K562 (cell line): Measurements from ENCODE around the gene PYGO2. TPM values are rescaled to one million over a fixed set of nuclear protein-coding genes. Genes with fewer than 3 reads are reported as not detected.

Source experiments
- CBX2 ChIP-seq: fragments of 200-600 bp; sonication (generic); IDR thresholded peaks from one replicate; pipeline ENCODE4 v1.6.1; 2012; ENCODE audit warnings: mild to moderate bottlenecking, low read length, inconsistent platforms; ENCODE audit not compliant: insufficient read depth, poor library complexity, severe bottlenecking
- CREB1 ChIP-seq, 2 experiments: sonication (generic) in 1 of 2; formaldehyde crosslinking in 1 of 2; IDR thresholded peaks; 2 replicates each; pipeline versions ENCODE4 v1.6.1 to v1.8.0; 2012 to 2022; ENCODE audit warnings: inconsistent platforms in 1 of 2, mild to moderate bottlenecking in 1 of 2, missing genetic modification reagents in 1 of 2, moderate library complexity in 1 of 2
- CXXC5 ChIP-seq: fragments of 250-450 bp; sonication (Bioruptor Pico); IDR thresholded peaks from 2 replicates; pipeline ENCODE4 v1.8.0; 2022; ENCODE audit warnings: inconsistent platforms, mild to moderate bottlenecking, moderate library complexity
- FOXK1 ChIP-seq: sonication (generic); formaldehyde crosslinking; IDR thresholded peaks from 2 replicates; pipeline ENCODE4 v1.8.0; 2022; ENCODE audit warnings: missing genetic modification reagents, mild to moderate bottlenecking, borderline replicate concordance
- PCBP1 ChIP-seq: fragments of 200-400 bp; formaldehyde crosslinking; IDR thresholded peaks from 2 replicates; pipeline ENCODE4 v1.6.1; 2018; ENCODE audit warnings: mild to moderate bottlenecking, low read depth, low read length; ENCODE audit not compliant: poor library complexity, severe bottlenecking
- POLR2AphosphoS2 ChIP-seq: IDR thresholded peaks from 2 replicates; pipeline ENCODE4 v1.6.1; 2012; ENCODE audit warnings: low read length, improper control_type of control experiment
- POLR3A ChIP-seq: IDR thresholded peaks from 2 replicates; pipeline ENCODE4 v1.6.1; 2011; ENCODE audit warnings: borderline replicate concordance, mild to moderate bottlenecking, moderate library complexity; ENCODE audit not compliant: insufficient read length, insufficient read depth; ENCODE audit errors: extremely low read depth
- polyA plus RNA-seq, 8 experiments: library from polyadenylated mRNA; depleted of rRNA in 4 of 8; stranded (reverse) in 5 of 8; unstranded in 3 of 8; fragments of >200 nt; fragmentation: Nextera tagmentation in 2 of 8; fragmentation: Illumina TruSeq in 1 of 8; extraction: Ambion mirVana in 2 of 8; extraction: Trizol in 1 of 8; gene quantifications; 2 replicates each; pipeline versions ENCODE4 v1.2.1 to v1.2.3, GENCODE V29; 2011 to 2014; ENCODE audit warnings: inconsistent platforms in 1 of 8, missing spikeins in 1 of 8
- total RNA-seq, 7 experiments: library from RNA; depleted of rRNA in 6 of 7; stranded (reverse); fragments of >200 nt in 6 of 7; fragmentation: Illumina TruSeq in 2 of 7; extraction: Trizol in 2 of 7; gene quantifications; 2 replicates each; pipeline versions ENCODE4 v1.2.1 to v1.2.3, GENCODE V29; 2011 to 2021; ENCODE audit warnings: low replicate concordance in 1 of 7
- TF ChIP-seq, protein P1 (sequence below), 2 experiments: fragments of 450-650 bp; IDR thresholded peaks; 2 replicates each; pipeline ENCODE4 v1.6.1; 2016; ENCODE audit warnings: mild to moderate bottlenecking in 2 of 2, borderline replicate concordance in 1 of 2, low read depth in 1 of 2, moderate library complexity in 1 of 2
- TF ChIP-seq, protein P2 (sequence below): fragments of 250-450 bp; sonication (Bioruptor Pico); IDR thresholded peaks from 2 replicates; pipeline ENCODE4 v1.9.0; 2021; ENCODE audit warnings: mild to moderate bottlenecking
- TF ChIP-seq, protein P3 (sequence below): fragments of 450-650 bp; formaldehyde crosslinking; IDR thresholded peaks from 2 replicates; pipeline ENCODE4 v1.4.0; 2022; ENCODE audit warnings: missing genetic modification characterization
- TF ChIP-seq, protein P4 (sequence below): fragments of 250-450 bp; sonication (Bioruptor Pico); IDR thresholded peaks from 2 replicates; pipeline ENCODE4 v1.4.0; 2020; ENCODE audit warnings: mild to moderate bottlenecking, moderate library complexity

Gene PYGO2
- total and polyA plus RNA-seq, 9 of the 15 experiments (the other 6 are each of a cell fraction or from before 2014, with no cell fraction given), result 8.3 to 36.2 (median 18.2) TPM

DNA sequence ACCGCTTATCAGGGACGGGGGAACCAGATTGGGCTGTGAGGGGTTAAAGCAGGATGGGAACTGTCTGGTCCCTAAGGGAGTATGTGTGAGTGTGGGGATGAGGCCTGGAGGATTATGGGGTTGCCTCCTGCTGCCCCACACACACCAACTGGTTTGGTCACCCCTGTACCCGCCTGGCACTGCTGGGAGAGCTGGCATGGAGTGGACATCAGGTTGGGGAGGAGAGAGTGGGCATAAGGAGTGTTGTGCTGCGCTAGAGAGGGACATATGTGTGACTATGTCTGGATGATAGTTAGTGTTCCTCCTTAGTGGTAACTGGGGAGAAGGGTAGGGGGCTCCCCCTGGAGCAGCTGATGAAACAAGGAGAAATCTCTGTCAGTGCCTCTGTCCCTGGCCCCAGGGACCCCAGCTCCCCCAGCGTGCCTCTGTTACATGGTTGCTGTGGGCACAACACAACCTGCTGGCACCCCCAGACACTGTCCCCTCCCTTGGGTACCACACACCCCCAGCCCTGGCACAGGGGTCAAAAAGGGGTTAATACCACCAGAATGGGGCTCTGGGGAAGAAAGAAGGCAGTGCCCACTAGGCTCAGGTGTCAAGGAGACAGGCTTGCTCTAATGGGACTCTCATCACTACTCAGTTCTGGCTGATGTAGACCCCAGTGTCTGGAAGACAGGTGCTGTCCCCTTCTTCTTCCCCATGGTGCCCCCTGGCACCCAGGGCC, 42.9 kb upstream of the PYGO2 start (continued):
- TF ChIP-seq, protein P1, sequence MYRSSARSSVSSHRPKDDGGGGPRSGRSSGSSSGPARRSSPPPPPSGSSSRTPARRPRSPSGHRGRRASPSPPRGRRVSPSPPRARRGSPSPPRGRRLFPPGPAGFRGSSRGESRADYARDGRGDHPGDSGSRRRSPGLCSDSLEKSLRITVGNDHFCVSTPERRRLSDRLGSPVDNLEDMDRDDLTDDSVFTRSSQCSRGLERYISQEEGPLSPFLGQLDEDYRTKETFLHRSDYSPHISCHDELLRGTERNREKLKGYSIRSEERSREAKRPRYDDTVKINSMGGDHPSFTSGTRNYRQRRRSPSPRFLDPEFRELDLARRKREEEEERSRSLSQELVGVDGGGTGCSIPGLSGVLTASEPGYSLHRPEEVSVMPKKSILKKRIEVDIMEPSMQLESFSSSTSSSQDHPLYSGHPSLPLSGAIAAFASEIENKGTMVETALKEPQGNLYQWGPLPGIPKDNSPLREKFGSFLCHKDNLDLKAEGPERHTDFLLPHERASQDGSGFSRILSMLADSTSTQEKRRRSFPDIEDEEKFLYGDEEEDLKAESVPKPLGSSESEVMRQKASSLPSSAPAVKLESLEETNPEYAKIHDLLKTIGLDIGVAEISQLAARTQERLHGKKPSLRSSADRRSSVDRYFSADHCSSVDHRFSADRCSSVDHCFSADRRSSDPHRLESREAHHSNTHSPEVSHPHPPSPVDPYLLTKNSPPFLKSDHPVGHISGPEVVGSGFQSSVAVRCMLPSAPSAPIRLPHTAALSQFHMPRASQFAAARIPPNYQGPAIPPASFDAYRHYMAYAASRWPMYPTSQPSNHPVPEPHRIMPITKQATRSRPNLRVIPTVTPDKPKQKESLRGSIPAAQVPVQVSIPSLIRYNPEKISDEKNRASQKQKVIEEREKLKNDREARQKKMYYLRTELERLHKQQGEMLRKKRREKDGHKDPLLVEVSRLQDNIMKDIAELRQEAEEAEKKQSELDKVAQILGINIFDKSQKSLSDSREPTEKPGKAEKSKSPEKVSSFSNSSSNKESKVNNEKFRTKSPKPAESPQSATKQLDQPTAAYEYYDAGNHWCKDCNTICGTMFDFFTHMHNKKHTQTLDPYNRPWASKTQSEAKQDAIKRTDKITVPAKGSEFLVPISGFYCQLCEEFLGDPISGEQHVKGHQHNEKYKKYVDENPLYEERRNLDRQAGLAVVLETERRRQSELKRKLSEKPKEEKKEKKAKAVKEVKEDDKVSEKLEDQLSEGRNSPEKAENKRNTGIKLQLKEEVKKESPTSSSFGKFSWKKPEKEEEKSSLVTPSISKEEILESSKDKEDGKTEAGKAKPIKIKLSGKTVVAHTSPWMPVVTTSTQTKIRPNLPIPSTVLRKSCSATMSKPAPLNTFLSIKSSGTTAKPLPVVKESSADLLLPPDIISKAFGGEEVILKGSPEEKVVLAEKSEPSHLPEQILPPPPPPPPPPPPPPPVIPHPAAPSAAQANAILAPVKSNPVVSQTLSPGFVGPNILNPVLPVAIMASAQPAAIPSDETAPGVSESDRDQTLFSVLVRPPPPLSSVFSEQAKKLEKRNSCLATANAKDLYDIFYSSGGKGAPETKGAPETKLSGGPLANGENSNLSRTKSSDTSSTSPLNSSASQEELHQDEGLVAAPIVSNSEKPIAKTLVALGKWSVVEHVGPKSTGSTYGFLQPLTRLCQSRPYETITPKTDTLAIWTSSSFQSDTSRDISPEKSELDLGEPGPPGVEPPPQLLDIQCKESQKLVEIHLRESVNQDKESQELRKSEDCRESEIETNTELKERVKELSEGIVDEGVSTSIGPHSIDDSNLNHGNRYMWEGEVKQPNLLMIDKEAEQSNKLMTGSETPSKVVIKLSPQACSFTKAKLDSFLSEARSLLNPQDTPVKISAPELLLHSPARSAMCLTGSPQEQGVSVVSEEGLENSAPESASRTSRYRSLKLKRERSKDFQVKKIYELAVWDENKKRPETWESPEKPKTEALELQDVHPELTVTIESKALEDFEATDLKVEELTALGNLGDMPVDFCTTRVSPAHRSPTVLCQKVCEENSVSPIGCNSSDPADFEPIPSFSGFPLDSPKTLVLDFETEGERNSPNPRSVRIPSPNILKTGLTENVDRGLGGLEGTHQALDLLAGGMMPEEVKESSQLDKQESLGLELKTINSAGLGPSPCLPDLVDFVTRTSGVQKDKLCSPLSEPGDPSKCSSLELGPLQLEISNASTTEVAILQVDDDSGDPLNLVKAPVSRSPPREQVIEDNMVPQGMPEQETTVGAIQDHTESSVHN (IDR thresholded peaks at IDR 0.05; ENCODE audit: borderline replicate concordance in 1 of 2, low read depth in 1 of 2), result no peak
- 0 out of 2 replicates have a peak, but pooled peaks have one; percentile 38 for TF ChIP-seq CXXC5 (CRISPR knock-in tag)
- no peak for TF ChIP-seq CBX2
- TF ChIP-seq POLR2AphosphoS2, result no peak
- TF ChIP-seq FOXK1, result no peak
- TF ChIP-seq, protein P2, sequence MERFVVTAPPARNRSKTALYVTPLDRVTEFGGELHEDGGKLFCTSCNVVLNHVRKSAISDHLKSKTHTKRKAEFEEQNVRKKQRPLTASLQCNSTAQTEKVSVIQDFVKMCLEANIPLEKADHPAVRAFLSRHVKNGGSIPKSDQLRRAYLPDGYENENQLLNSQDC (CRISPR knock-in tag), result no peak
- TF ChIP-seq CREB1 (IDR thresholded peaks at IDR 0.05), result no peak
- TF ChIP-seq CREB1 (CRISPR knock-in tag; IDR thresholded peaks at IDR 0.05), result no peak
- TF ChIP-seq POLR3A, result no peak
- TF ChIP-seq, protein P3, sequence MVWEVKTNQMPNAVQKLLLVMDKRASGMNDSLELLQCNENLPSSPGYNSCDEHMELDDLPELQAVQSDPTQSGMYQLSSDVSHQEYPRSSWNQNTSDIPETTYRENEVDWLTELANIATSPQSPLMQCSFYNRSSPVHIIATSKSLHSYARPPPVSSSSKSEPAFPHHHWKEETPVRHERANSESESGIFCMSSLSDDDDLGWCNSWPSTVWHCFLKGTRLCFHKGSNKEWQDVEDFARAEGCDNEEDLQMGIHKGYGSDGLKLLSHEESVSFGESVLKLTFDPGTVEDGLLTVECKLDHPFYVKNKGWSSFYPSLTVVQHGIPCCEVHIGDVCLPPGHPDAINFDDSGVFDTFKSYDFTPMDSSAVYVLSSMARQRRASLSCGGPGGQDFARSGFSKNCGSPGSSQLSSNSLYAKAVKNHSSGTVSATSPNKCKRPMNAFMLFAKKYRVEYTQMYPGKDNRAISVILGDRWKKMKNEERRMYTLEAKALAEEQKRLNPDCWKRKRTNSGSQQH (CRISPR knock-in tag), result peak; percentile 77; the same call in 1 of the 2 replicates
- no peak for TF ChIP-seq PCBP1
- TF ChIP-seq, protein P4, sequence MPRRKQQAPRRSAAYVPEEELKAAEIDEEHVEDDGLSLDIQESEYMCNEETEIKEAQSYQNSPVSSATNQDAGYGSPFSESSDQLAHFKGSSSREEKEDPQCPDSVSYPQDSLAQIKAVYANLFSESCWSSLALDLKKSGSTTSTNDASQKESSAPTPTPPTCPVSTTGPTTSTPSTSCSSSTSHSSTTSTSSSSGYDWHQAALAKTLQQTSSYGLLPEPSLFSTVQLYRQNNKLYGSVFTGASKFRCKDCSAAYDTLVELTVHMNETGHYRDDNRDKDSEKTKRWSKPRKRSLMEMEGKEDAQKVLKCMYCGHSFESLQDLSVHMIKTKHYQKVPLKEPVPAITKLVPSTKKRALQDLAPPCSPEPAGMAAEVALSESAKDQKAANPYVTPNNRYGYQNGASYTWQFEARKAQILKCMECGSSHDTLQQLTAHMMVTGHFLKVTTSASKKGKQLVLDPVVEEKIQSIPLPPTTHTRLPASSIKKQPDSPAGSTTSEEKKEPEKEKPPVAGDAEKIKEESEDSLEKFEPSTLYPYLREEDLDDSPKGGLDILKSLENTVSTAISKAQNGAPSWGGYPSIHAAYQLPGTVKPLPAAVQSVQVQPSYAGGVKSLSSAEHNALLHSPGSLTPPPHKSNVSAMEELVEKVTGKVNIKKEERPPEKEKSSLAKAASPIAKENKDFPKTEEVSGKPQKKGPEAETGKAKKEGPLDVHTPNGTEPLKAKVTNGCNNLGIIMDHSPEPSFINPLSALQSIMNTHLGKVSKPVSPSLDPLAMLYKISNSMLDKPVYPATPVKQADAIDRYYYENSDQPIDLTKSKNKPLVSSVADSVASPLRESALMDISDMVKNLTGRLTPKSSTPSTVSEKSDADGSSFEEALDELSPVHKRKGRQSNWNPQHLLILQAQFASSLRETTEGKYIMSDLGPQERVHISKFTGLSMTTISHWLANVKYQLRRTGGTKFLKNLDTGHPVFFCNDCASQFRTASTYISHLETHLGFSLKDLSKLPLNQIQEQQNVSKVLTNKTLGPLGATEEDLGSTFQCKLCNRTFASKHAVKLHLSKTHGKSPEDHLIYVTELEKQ (CRISPR knock-in tag), result 0 out of 2 replicates have a peak, but pooled peaks have one; percentile 28
